HCT116 (cell line): ENCODE data around the gene MTARC2.

Source experiments
- CTCF ChIP-seq, 3 experiments: fragments of 200-600 bp in 1 of 3; sonication (generic) in 1 of 3; IDR thresholded peaks in 2 of 3; conservative IDR thresholded peaks in 1 of 3; 2 replicates each; pipeline ENCODE4 v1.5.1; 2012 to 2017; ENCODE audit warnings: low read depth in 2 of 3, low read length in 2 of 3, antibody characterized with exemption in 1 of 3, borderline replicate concordance in 1 of 3, control low read depth in 1 of 3, mild to moderate bottlenecking in 1 of 3, mixed read lengths in 1 of 3, mixed run types in 1 of 3, moderate library complexity in 1 of 3; ENCODE audit not compliant: insufficient read depth in 1 of 3
- EZH2 ChIP-seq: fragments of 200-600 bp; sonication (generic); IDR thresholded peaks from 2 replicates; pipeline ENCODE4 v1.6.1; 2017; ENCODE audit warnings: antibody characterized with exemption, mixed run types
- EZH2phosphoT487 ChIP-seq: fragments of 200-600 bp; IDR thresholded peaks from 2 replicates; pipeline ENCODE4 v1.6.1; 2018; ENCODE audit warnings: antibody characterized with exemption, borderline replicate concordance
- JUND ChIP-seq: IDR thresholded peaks from 2 replicates; pipeline ENCODE4 v1.6.1; 2012
- POLR2A ChIP-seq: IDR thresholded peaks from 2 replicates; pipeline ENCODE4 v1.7.0; 2011; ENCODE audit warnings: borderline replicate concordance; ENCODE audit not compliant: insufficient read depth, insufficient read length; ENCODE audit errors: extremely low read depth
- POLR2AphosphoS5 ChIP-seq: IDR thresholded peaks from 2 replicates; pipeline ENCODE4 v1.6.1; 2011; ENCODE audit warnings: mild to moderate bottlenecking, low read depth, low read length, moderate library complexity
- RAD21 ChIP-seq: IDR thresholded peaks from 2 replicates; pipeline ENCODE4 v1.6.1; 2012; ENCODE audit warnings: low read depth, mild to moderate bottlenecking
- REST ChIP-seq: IDR thresholded peaks from 2 replicates; pipeline ENCODE4 v1.6.1; 2012; ENCODE audit warnings: low read depth
- SP1 ChIP-seq: IDR thresholded peaks from 2 replicates; pipeline ENCODE4 v1.6.1; 2012; ENCODE audit warnings: low read depth
- SRF ChIP-seq: IDR thresholded peaks from 2 replicates; pipeline ENCODE4 v1.6.1; 2012; ENCODE audit warnings: low read depth
- TCF7L2 ChIP-seq: IDR thresholded peaks from 2 replicates; pipeline ENCODE4 v1.7.0; 2011; ENCODE audit warnings: borderline replicate concordance, inconsistent platforms; ENCODE audit not compliant: insufficient read depth, insufficient read length; ENCODE audit errors: extremely low read depth
- YY1 ChIP-seq: IDR thresholded peaks from 2 replicates; pipeline ENCODE4 v1.6.1; 2011; ENCODE audit warnings: low read length, low read depth, moderate library complexity, mild to moderate bottlenecking; ENCODE audit not compliant: insufficient replicate concordance; ENCODE audit errors: extremely low read depth
- ZFX ChIP-seq: fragments of 450-650 bp; IDR thresholded peaks from 2 replicates; pipeline ENCODE4 v1.6.1; 2017
- TF ChIP-seq, protein P1 (sequence below): IDR thresholded peaks from 2 replicates; pipeline ENCODE4 v1.6.1; 2012

GRCh38 chr1:220833436-220833835, 85.3 kb downstream of the MTARC2 start:
- TF ChIP-seq POLR2AphosphoS5 (no peak), POLR2A (no peak), EZH2 (no peak), CTCF (IDR thresholded peaks at IDR 0.05 in 2 of 3, conservative IDR thresholded peaks at IDR 0.05 in 1 of 3; ENCODE audit: borderline replicate concordance in 1 of 3, insufficient read depth in 1 of 3, low read depth in 2 of 3, low read length in 2 of 3) (no peak), JUND (no peak), EZH2phosphoT487 (no peak), REST (no peak), YY1 (no peak), SRF (no peak), ZFX (no peak), SP1 (no peak), TCF7L2 (no peak), RAD21 (no peak)
- TF ChIP-seq, protein P1, sequence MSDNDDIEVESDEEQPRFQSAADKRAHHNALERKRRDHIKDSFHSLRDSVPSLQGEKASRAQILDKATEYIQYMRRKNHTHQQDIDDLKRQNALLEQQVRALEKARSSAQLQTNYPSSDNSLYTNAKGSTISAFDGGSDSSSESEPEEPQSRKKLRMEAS, result no peak
